ENCODE measurements around the gene PDSS2.

DNA sequence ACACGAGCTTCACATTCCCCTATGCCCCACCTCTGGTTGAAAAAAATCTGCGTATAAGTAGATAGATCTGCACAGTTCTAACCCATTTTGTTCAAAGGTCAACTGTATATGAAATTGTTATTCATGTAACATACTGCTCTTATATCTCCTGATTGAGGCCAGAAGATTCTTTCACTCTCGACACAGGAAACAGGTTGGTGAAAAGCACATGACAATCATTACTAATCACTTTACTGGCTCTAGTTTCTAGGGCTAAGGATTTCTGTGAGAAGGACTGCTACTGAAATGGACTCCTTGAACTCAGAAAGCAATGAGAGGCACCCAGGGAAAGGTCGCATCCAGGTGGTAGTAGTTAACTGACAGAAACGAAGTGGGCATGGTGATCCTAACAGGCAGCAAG, 21.7 kb downstream of the PDSS2 start:
- TF ChIP-seq, protein P1, sequence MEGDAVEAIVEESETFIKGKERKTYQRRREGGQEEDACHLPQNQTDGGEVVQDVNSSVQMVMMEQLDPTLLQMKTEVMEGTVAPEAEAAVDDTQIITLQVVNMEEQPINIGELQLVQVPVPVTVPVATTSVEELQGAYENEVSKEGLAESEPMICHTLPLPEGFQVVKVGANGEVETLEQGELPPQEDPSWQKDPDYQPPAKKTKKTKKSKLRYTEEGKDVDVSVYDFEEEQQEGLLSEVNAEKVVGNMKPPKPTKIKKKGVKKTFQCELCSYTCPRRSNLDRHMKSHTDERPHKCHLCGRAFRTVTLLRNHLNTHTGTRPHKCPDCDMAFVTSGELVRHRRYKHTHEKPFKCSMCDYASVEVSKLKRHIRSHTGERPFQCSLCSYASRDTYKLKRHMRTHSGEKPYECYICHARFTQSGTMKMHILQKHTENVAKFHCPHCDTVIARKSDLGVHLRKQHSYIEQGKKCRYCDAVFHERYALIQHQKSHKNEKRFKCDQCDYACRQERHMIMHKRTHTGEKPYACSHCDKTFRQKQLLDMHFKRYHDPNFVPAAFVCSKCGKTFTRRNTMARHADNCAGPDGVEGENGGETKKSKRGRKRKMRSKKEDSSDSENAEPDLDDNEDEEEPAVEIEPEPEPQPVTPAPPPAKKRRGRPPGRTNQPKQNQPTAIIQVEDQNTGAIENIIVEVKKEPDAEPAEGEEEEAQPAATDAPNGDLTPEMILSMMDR (IDR thresholded peaks at IDR 0.05; ENCODE audit: low read depth, low read length, poor library complexity, severe bottlenecking), result no peak
- TF ChIP-seq EZH2phosphoT487 (IDR thresholded peaks at IDR 0.05; ENCODE audit: borderline replicate concordance, low read length), result no peak

All from DOHH2 (cell line).